T-helper 2 cell treated with Interferon-gamma antibody and Interleukin-4, amounts not matched to agents 5 μg/mL and 100 μg/mL, for 36 hours (primary cell): ENCODE data around the gene CARMIL1.

Source experiments
- DNase-seq: peaks from one replicate; pipeline ENCODE4 v3.0.0; 2021; ENCODE audit warnings: low spot score
- H3K27ac Mint-ChIP-seq: one replicate; pipeline ENCODE4 v1.8.0; 2021; ENCODE audit warnings: mild to moderate bottlenecking, mixed read lengths
- H3K27me3 Mint-ChIP-seq: one replicate; pipeline ENCODE4 v1.8.0; 2021; ENCODE audit warnings: low read depth, mixed read lengths
- H3K36me3 Mint-ChIP-seq: one replicate; pipeline ENCODE4 v1.8.0; 2021; ENCODE audit warnings: low read depth, mixed read lengths
- H3K4me1 Mint-ChIP-seq: one replicate; pipeline ENCODE4 v1.8.0; 2021; ENCODE audit warnings: low read depth, mixed read lengths
- H3K4me3 Mint-ChIP-seq: one replicate; pipeline ENCODE4 v1.8.0; 2022; ENCODE audit warnings: mild to moderate bottlenecking, moderate library complexity, mixed read lengths
- H3K9me3 Mint-ChIP-seq: one replicate; pipeline ENCODE4 v1.8.0; 2021; ENCODE audit warnings: mixed read lengths

The CARMIL1 gene

GRCh38 chr6:25456249-25457040 is 177.3 kb downstream of the CARMIL1 start:
- DNase-seq, result no peak
- Mint-ChIP-seq H3K4me3 (no peak overlapping the region), H3K27ac (no peak overlapping the region), H3K36me3 (no peaks in the 10 kb centered on the region), H3K27me3 (no peaks in the 10 kb centered on the region), H3K9me3 (no peaks in the 10 kb centered on the region), H3K4me1 (no peaks in the 10 kb centered on the region)

GRCh38 chr6:25457516-25457915 is 178.3 kb downstream of the CARMIL1 start:
- H3K4me1 Mint-ChIP-seq, result no peaks in the 10 kb centered on the region
- no peak for DNase-seq
- H3K9me3 Mint-ChIP-seq, result no peaks in the 10 kb centered on the region
- no peaks in the 10 kb centered on the region for H3K27me3 Mint-ChIP-seq
- H3K36me3 Mint-ChIP-seq, result no peaks in the 10 kb centered on the region
- H3K27ac Mint-ChIP-seq, result no peak overlapping the region
- H3K4me3 Mint-ChIP-seq, result no peak overlapping the region

- Mint-ChIP-seq H3K27ac (no peak overlapping the region), H3K9me3 (no peaks in the 10 kb centered on the region), H3K4me1 (no peaks in the 10 kb centered on the region), H3K4me3 (no peak overlapping the region), H3K36me3 (no peaks in the 10 kb centered on the region), H3K27me3 (no peaks in the 10 kb centered on the region)
- no peak for DNase-seq
These were observed 179.3 kb downstream of the CARMIL1 start for GRCh38 chr6:25458485-25458884.

- Mint-ChIP-seq H3K27me3 (no peaks in the 10 kb centered on the region), H3K36me3 (no peaks in the 10 kb centered on the region), H3K4me3 (no peak overlapping the region), H3K4me1 (no peaks in the 10 kb centered on the region), H3K27ac (no peak overlapping the region), H3K9me3 (no peaks in the 10 kb centered on the region)
- no peak for DNase-seq
These were observed 183.2 kb downstream of the CARMIL1 start for GRCh38 chr6:25462235-25462897.

- DNase-seq, result no peak
- no peak overlapping the region for H3K4me3 Mint-ChIP-seq
- no peaks in the 10 kb centered on the region for H3K9me3 Mint-ChIP-seq
- H3K36me3 Mint-ChIP-seq, result no peaks in the 10 kb centered on the region
- no peaks in the 10 kb centered on the region for H3K4me1 Mint-ChIP-seq
- H3K27me3 Mint-ChIP-seq, result no peaks in the 10 kb centered on the region
- H3K27ac Mint-ChIP-seq, result no peak overlapping the region
These were observed 184.3 kb downstream of the CARMIL1 start for GRCh38 chr6:25463441-25463840.

- H3K4me3 Mint-ChIP-seq, result no peak overlapping the region
- DNase-seq, result no peak
These were observed 185.1 kb downstream of the CARMIL1 start for GRCh38 chr6:25464225-25464624.

GRCh38 chr6:25465941-25466340 is 186.8 kb downstream of the CARMIL1 start:
- H3K27ac Mint-ChIP-seq, result no peak overlapping the region

More at GRCh38 chr6:25464225-25464624, 185.1 kb downstream of the CARMIL1 start:
- Mint-ChIP-seq H3K27ac (no peak overlapping the region), H3K27me3 (no peaks in the 10 kb centered on the region), H3K4me1 (no peaks in the 10 kb centered on the region), H3K36me3 (no peaks in the 10 kb centered on the region), H3K9me3 (no peaks in the 10 kb centered on the region)

GRCh38 chr6:25468881-25469280 is 189.7 kb downstream of the CARMIL1 start:
- no peak for DNase-seq
- no peaks in the 10 kb centered on the region for H3K9me3 Mint-ChIP-seq
- no peaks in the 10 kb centered on the region for H3K4me1 Mint-ChIP-seq
- no peaks in the 10 kb centered on the region for H3K36me3 Mint-ChIP-seq
- H3K27me3 Mint-ChIP-seq, result no peaks in the 10 kb centered on the region
- no peak overlapping the region for H3K4me3 Mint-ChIP-seq
- H3K27ac Mint-ChIP-seq, result no peak overlapping the region

More at GRCh38 chr6:25465941-25466340, 186.8 kb downstream of the CARMIL1 start:
- no peaks in the 10 kb centered on the region for H3K36me3 Mint-ChIP-seq
- H3K27me3 Mint-ChIP-seq, result no peaks in the 10 kb centered on the region
- H3K4me1 Mint-ChIP-seq, result no peaks in the 10 kb centered on the region
- no peaks in the 10 kb centered on the region for H3K9me3 Mint-ChIP-seq
- no peak overlapping the region for H3K4me3 Mint-ChIP-seq
- DNase-seq, result no peak

GRCh38 chr6:25469797-25470388 is 190.7 kb downstream of the CARMIL1 start:
- DNase-seq, result no peak
- Mint-ChIP-seq H3K4me3 (no peak overlapping the region), H3K9me3 (no peaks in the 10 kb centered on the region), H3K36me3 (no peaks in the 10 kb centered on the region), H3K4me1 (no peaks in the 10 kb centered on the region), H3K27ac (no peak overlapping the region), H3K27me3 (no peaks in the 10 kb centered on the region)

GRCh38 chr6:25472306-25472705 is 193.1 kb downstream of the CARMIL1 start:
- Mint-ChIP-seq H3K4me1 (no peaks in the 10 kb centered on the region), H3K36me3 (no peaks in the 10 kb centered on the region), H3K4me3 (no peak overlapping the region), H3K27me3 (no peaks in the 10 kb centered on the region), H3K9me3 (no peaks in the 10 kb centered on the region), H3K27ac (no peak overlapping the region)
- DNase-seq, result no peak

GRCh38 chr6:25472906-25473305 is 193.7 kb downstream of the CARMIL1 start:
- Mint-ChIP-seq H3K27me3 (no peaks in the 10 kb centered on the region), H3K4me1 (no peaks in the 10 kb centered on the region), H3K9me3 (no peaks in the 10 kb centered on the region), H3K36me3 (no peaks in the 10 kb centered on the region), H3K27ac (no peak overlapping the region), H3K4me3 (no peak overlapping the region)
- DNase-seq, result no peak

GRCh38 chr6:25473447-25473846 is 194.3 kb downstream of the CARMIL1 start:
- Mint-ChIP-seq H3K27ac (no peak overlapping the region), H3K4me3 (no peak overlapping the region), H3K4me1 (no peaks in the 10 kb centered on the region), H3K27me3 (no peaks in the 10 kb centered on the region), H3K36me3 (no peaks in the 10 kb centered on the region), H3K9me3 (no peaks in the 10 kb centered on the region)
- no peak for DNase-seq

GRCh38 chr6:25476126-25476525 is 197.0 kb downstream of the CARMIL1 start:
- no peak for DNase-seq
- no peaks in the 10 kb centered on the region for H3K27me3 Mint-ChIP-seq
- no peaks in the 10 kb centered on the region for H3K36me3 Mint-ChIP-seq
- no peaks in the 10 kb centered on the region for H3K9me3 Mint-ChIP-seq
- no peaks in the 10 kb centered on the region for H3K4me1 Mint-ChIP-seq
- H3K27ac Mint-ChIP-seq, result no peak overlapping the region
- H3K4me3 Mint-ChIP-seq, result no peak overlapping the region

- no peaks in the 10 kb centered on the region for H3K36me3 Mint-ChIP-seq
- H3K4me3 Mint-ChIP-seq, result no peak overlapping the region
- no peaks in the 10 kb centered on the region for H3K4me1 Mint-ChIP-seq
- no peaks in the 10 kb centered on the region for H3K27me3 Mint-ChIP-seq
- no peak for DNase-seq
- H3K27ac Mint-ChIP-seq, result no peak overlapping the region
- no peaks in the 10 kb centered on the region for H3K9me3 Mint-ChIP-seq
These were observed 197.9 kb downstream of the CARMIL1 start for GRCh38 chr6:25477006-25477590.
